Hepatocyte (in vitro differentiated cells): ENCODE measurements around the gene VAV3. TPM values are rescaled to one million over a fixed set of nuclear protein-coding genes. Genes with fewer than 3 reads are reported as not detected.

Experiments used
- DNase-seq: peaks from one replicate; pipeline ENCODE4 v3.0.0-alpha.2; 2016; ENCODE audit warnings: low spot score
- H2AFZ ChIP-seq: fragments of 200-600 bp; sonication (generic); 2 replicates; pipeline ENCODE4 v1.6.0; 2016; ENCODE audit warnings: antibody characterized with exemption, mild to moderate bottlenecking
- H3K27ac ChIP-seq: fragments of 200-600 bp; sonication (generic); 2 replicates; pipeline ENCODE4 v1.5.1; 2016; ENCODE audit warnings: mild to moderate bottlenecking
- H3K27me3 ChIP-seq: fragments of 200-600 bp; sonication (generic); 2 replicates; pipeline ENCODE4 v1.6.1; 2016
- H3K36me3 ChIP-seq: fragments of 200-600 bp; sonication (generic); replicated peaks from 2 replicates; pipeline ENCODE4 v1.5.1; 2016; ENCODE audit warnings: low read depth; ENCODE audit not compliant: insufficient read depth
- H3K4me1 ChIP-seq: fragments of 200-600 bp; sonication (generic); 2 replicates; pipeline ENCODE4 v1.5.1; 2016; ENCODE audit warnings: mild to moderate bottlenecking, moderate library complexity; ENCODE audit not compliant: insufficient read depth
- H3K4me2 ChIP-seq: fragments of 200-600 bp; sonication (generic); 2 replicates; pipeline ENCODE4 v1.6.0; 2016
- H3K4me3 ChIP-seq: fragments of 200-600 bp; sonication (generic); 2 replicates; pipeline ENCODE4 v1.5.1; 2016; ENCODE audit warnings: mild to moderate bottlenecking
- H3K79me2 ChIP-seq: fragments of 200-600 bp; sonication (generic); 2 replicates; pipeline ENCODE4 v1.6.0; 2017; ENCODE audit warnings: mild to moderate bottlenecking
- H3K9me2 ChIP-seq: fragments of 200-600 bp; sonication (generic); replicated peaks from 2 replicates; pipeline ENCODE4 v1.6.0; 2017; ENCODE audit warnings: mild to moderate bottlenecking; ENCODE audit not compliant: insufficient read depth
- H3K9me3 ChIP-seq: fragments of 200-600 bp; sonication (generic); 2 replicates; pipeline ENCODE4 v1.5.1; 2016; ENCODE audit warnings: low read depth, mild to moderate bottlenecking
- H4K20me1 ChIP-seq: fragments of 200-600 bp; sonication (generic); 2 replicates; pipeline ENCODE4 v1.6.0; 2016; ENCODE audit warnings: mild to moderate bottlenecking; ENCODE audit not compliant: insufficient read depth, poor library complexity, severe bottlenecking
- CTCF ChIP-seq: fragments of 200-600 bp; sonication (generic); IDR thresholded peaks from 2 replicates; pipeline ENCODE4 v1.5.1; 2016; ENCODE audit warnings: antibody characterized with exemption, mild to moderate bottlenecking; ENCODE audit not compliant: poor library complexity
- EZH2 ChIP-seq: fragments of 200-600 bp; sonication (generic); IDR thresholded peaks from 2 replicates; pipeline ENCODE4 v1.6.1; 2016; ENCODE audit warnings: antibody characterized with exemption, mild to moderate bottlenecking, borderline replicate concordance
- EZH2phosphoT487 ChIP-seq: fragments of 200-600 bp; sonication (generic); IDR thresholded peaks from one replicate; pipeline ENCODE4 v1.6.1; 2018; ENCODE audit warnings: antibody characterized with exemption, mild to moderate bottlenecking, low read depth, moderate library complexity; ENCODE audit not compliant: unreplicated experiment, severe bottlenecking
- WGBS: methylation state at CpG from one replicate; pipeline ENCODE4 v1.1.6; 2016; ENCODE audit warnings: low lambda C conversion rate; ENCODE audit errors: missing lambda C conversion rate; 5-methylcytosine and 5-hydroxymethylcytosine counted together
- polyA plus RNA-seq: library from polyadenylated mRNA; unstranded; fragments of >200 nt; fragmentation: Nextera tagmentation; extraction: Ambion mirVana; gene quantifications from 2 replicates; pipeline ENCODE4 v1.2.1, GENCODE V29; 2016
- total RNA-seq: library from RNA; depleted of rRNA; stranded (reverse); fragments of >200 nt; gene quantifications from 2 replicates; pipeline ENCODE4 v1.2.3, GENCODE V29; 2014

Gene VAV3
- total and polyA plus RNA-seq, 2 experiments from 2014 or later, result 12.3 to 40.5 TPM

- Histone ChIP-seq H3K4me3 (no peak overlapping the region), H3K4me1 (no peaks in the 10 kb centered on the region), H3K9me2 (no peaks in the 10 kb centered on the region), H3K36me3 (no peaks in the 10 kb centered on the region), H3K27me3 (no peaks in the 10 kb centered on the region), H2AFZ (no peak overlapping the region), H3K27ac (no peak overlapping the region), H3K9me3 (no peaks in the 10 kb centered on the region), H3K79me2 (no peaks in the 10 kb centered on the region), H3K4me2 (no peak overlapping the region), H4K20me1 (no peaks in the 10 kb centered on the region)
- DNase-seq, result no peak
- TF ChIP-seq CTCF (no peak), EZH2phosphoT487 (no peak), EZH2 (no peak)
- 87% methylated on average over 3 of the region's 3 CpGs for WGBS
These were observed 187.3 kb downstream of the VAV3 start for GRCh38 chr1:107777664-107778047.

DNA sequence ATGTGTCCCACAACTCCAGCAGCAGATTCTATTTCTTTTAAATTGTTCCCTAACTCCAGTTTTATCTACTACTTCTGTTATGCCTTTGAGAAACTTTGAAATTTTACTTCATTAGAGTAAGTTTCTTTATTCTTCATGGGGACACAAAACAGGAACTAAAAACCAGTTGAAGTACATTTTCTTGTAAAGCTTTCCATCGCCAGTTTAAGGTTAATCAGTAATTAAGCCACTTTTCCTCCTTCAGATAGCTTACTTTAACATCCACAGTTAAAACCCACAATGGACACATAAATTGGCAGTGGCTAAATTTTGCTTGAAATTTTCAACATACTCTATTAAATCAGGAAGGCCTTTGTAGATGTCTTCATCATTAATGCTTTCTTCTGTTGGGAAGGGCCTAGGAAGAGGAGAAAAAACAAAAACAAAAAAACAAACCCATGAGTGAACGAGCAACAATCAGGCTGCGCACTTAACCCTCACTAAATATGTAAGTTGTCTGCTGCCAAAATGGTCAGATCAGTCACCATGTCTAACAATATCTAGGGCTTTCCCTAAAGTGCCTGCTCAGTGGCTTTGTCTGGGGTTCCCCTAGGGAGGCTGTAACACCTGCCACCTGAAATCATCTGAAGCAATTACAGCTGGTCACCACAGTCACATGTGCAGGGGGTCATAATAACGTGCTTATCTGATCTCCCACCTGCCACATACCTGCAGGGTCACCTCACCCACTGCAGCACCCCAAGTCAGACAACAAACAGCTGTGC lies 187.9 kb downstream of the VAV3 start:
- H3K27ac ChIP-seq, result no peak overlapping the region
- no peak overlapping the region for H2AFZ ChIP-seq
- H4K20me1 ChIP-seq, result no peaks in the 10 kb centered on the region
- no peak overlapping the region for H3K4me3 ChIP-seq
- H3K27me3 ChIP-seq, result no peaks in the 10 kb centered on the region
- H3K79me2 ChIP-seq, result no peaks in the 10 kb centered on the region
- WGBS, result 62% methylated on average over 4 of the region's 4 CpGs
- TF ChIP-seq EZH2 (no peak), EZH2phosphoT487 (no peak), CTCF (no peak)
- no peak overlapping the region for H3K4me2 ChIP-seq
- no peaks in the 10 kb centered on the region for H3K4me1 ChIP-seq
- H3K9me3 ChIP-seq, result no peaks in the 10 kb centered on the region
- no peaks in the 10 kb centered on the region for H3K36me3 ChIP-seq
- no peaks in the 10 kb centered on the region for H3K9me2 ChIP-seq
- no peak for DNase-seq

DNA sequence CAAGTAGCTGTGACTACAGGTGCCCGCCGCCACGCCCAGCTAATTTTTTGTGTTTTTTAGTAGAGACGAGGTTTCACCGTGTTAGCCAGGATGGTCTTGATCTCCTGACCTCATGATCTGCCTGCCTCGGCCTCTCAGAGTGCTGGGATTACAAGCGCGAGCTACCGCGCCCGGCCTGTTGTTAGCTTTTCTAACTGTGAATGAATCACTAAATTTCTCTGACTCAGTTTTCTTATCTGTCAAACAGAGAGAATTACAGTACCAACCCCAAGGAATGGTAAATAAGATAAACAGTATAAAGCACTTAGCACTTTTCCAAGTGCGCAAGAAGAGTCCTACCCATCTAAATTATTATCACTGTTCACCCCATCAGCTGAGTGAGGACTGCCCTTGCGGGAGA lies 193.6 kb downstream of the VAV3 start:
- DNase-seq, result peak; percentile 32
- Histone ChIP-seq H3K9me2 (no peaks in the 10 kb centered on the region), H3K27me3 (no peaks in the 10 kb centered on the region), H3K4me3 (no peak overlapping the region), H3K79me2 (no peaks in the 10 kb centered on the region), H3K4me2 (no peak overlapping the region), H3K4me1 (no peaks in the 10 kb centered on the region), H3K36me3 (no peaks in the 10 kb centered on the region), H2AFZ (no peak overlapping the region), H4K20me1 (no peaks in the 10 kb centered on the region), H3K27ac (peak overlapping the region; percentile 9), H3K9me3 (no peaks in the 10 kb centered on the region)
- no peak for TF ChIP-seq EZH2
- no peak for TF ChIP-seq EZH2phosphoT487
- TF ChIP-seq CTCF, result no peak
- 71% methylated on average over 13 of the region's 13 CpGs for WGBS
